H9 (cell line): Measurements from ENCODE around the gene UTF1. TPM values are rescaled to one million over a fixed set of nuclear protein-coding genes. Genes with fewer than 3 reads are reported as not detected.

Experiments
- DNase-seq: peaks from one replicate; pipeline ENCODE4 v3.0.0-alpha.2; 2017
- H2AFZ ChIP-seq: one replicate; pipeline ENCODE4 v1.6.1; 2013; ENCODE audit warnings: mild to moderate bottlenecking, low read length, control low read depth, moderate library complexity
- H2AK5ac ChIP-seq: 2 replicates; pipeline ENCODE4 v1.6.1; 2013; ENCODE audit warnings: low read length, control low read depth, mixed read lengths; ENCODE audit not compliant: insufficient read length
- H2BK120ac ChIP-seq: one replicate; pipeline ENCODE4 v1.6.1; 2013; ENCODE audit warnings: low read depth, mild to moderate bottlenecking, low read length, control low read depth, inconsistent platforms; ENCODE audit not compliant: poor library complexity, severe bottlenecking
- H2BK12ac ChIP-seq: 2 replicates; pipeline ENCODE4 v1.6.1; 2013; ENCODE audit warnings: low read length, control low read depth, mixed read lengths, low read depth; ENCODE audit not compliant: insufficient read length
- H2BK15ac ChIP-seq: 2 replicates; pipeline ENCODE4 v1.6.1; 2013; ENCODE audit warnings: low read depth, low read length, control low read depth
- H2BK20ac ChIP-seq: one replicate; pipeline ENCODE4 v1.6.1; 2013; ENCODE audit warnings: low read depth, mild to moderate bottlenecking, low read length, control low read depth, inconsistent platforms; ENCODE audit not compliant: poor library complexity, severe bottlenecking
- H2BK5ac ChIP-seq: 2 replicates; pipeline ENCODE4 v1.6.1; 2013; ENCODE audit warnings: low read length, control low read depth, mixed read lengths; ENCODE audit not compliant: insufficient read length
- H3K14ac ChIP-seq: 2 replicates; pipeline ENCODE4 v1.6.1; 2013; ENCODE audit warnings: low read length, control low read depth; ENCODE audit not compliant: insufficient read depth
- H3K18ac ChIP-seq: 2 replicates; pipeline ENCODE4 v1.6.1; 2013; ENCODE audit warnings: low read depth, mild to moderate bottlenecking, mixed read lengths, low read length, control low read depth; ENCODE audit not compliant: insufficient read length
- H3K23ac ChIP-seq: 2 replicates; pipeline ENCODE4 v1.6.1; 2013; ENCODE audit warnings: low read length, control low read depth, mixed read lengths, low read depth; ENCODE audit not compliant: insufficient read length
- H3K23me2 ChIP-seq: 2 replicates; pipeline ENCODE4 v1.6.1; 2013; ENCODE audit warnings: low read depth, mild to moderate bottlenecking, mixed read lengths, low read length, control low read depth; ENCODE audit not compliant: insufficient read length, poor library complexity, severe bottlenecking
- H3K27ac ChIP-seq: 2 replicates; pipeline ENCODE4 v1.5.1; 2013; ENCODE audit warnings: low read length, control low read depth, mixed read lengths, low read depth; ENCODE audit not compliant: insufficient read length
- H3K27me3 ChIP-seq: 2 replicates; pipeline ENCODE4 v1.6.1; 2013; ENCODE audit warnings: low read length, control low read depth, inconsistent platforms; ENCODE audit not compliant: insufficient read depth
- H3K4ac ChIP-seq: 2 replicates; pipeline ENCODE4 v1.6.1; 2013; ENCODE audit warnings: low read depth, mild to moderate bottlenecking, control low read depth, inconsistent platforms, low read length, moderate library complexity
- H3K4me1 ChIP-seq: 2 replicates; pipeline ENCODE4 v1.6.1; 2013; ENCODE audit warnings: low read length, control low read depth, inconsistent platforms; ENCODE audit not compliant: insufficient read depth
- H3K4me2 ChIP-seq: 2 replicates; pipeline ENCODE4 v1.6.1; 2013; ENCODE audit warnings: low read length, control low read depth, mixed read lengths; ENCODE audit not compliant: insufficient read length, insufficient read depth
- H3K56ac ChIP-seq: 2 replicates; pipeline ENCODE4 v1.6.1; 2013; ENCODE audit warnings: low read depth, mild to moderate bottlenecking, mixed read lengths, low read length, control low read depth; ENCODE audit not compliant: insufficient read length
- H3K79me1 ChIP-seq: 2 replicates; pipeline ENCODE4 v1.6.1; 2013; ENCODE audit warnings: low read depth, mild to moderate bottlenecking, moderate library complexity, low read length, control low read depth, inconsistent platforms; ENCODE audit not compliant: insufficient read depth, poor library complexity, severe bottlenecking
- H3K79me2 ChIP-seq: 2 replicates; pipeline ENCODE4 v1.6.1; 2013; ENCODE audit warnings: low read length, control low read depth, inconsistent platforms; ENCODE audit not compliant: insufficient read depth
- H3K9ac ChIP-seq: 2 replicates; pipeline ENCODE4 v1.6.1; 2013; ENCODE audit warnings: low read length, control low read depth, mixed read lengths; ENCODE audit not compliant: insufficient read length; ENCODE audit errors: extremely low read depth
- H3K9me3 ChIP-seq: one replicate; pipeline ENCODE4 v1.6.1; 2013; ENCODE audit warnings: low read depth, low read length, inconsistent platforms; ENCODE audit not compliant: control insufficient read depth
- H3T11ph ChIP-seq: one replicate; pipeline ENCODE4 v1.6.1; 2013; ENCODE audit warnings: mild to moderate bottlenecking, low read length, control low read depth, inconsistent platforms
- H4K20me1 ChIP-seq: one replicate; pipeline ENCODE4 v1.6.1; 2013; ENCODE audit not compliant: control insufficient read depth, insufficient read length, insufficient read depth
- H4K5ac ChIP-seq: 2 replicates; pipeline ENCODE4 v1.6.1; 2013; ENCODE audit warnings: low read depth, mild to moderate bottlenecking, mixed read lengths, low read length, control low read depth; ENCODE audit not compliant: insufficient read length
- H4K8ac ChIP-seq: replicated peaks from 2 replicates; pipeline ENCODE4 v1.6.1; 2013; ENCODE audit warnings: low read length, control low read depth, mixed read lengths, low read depth; ENCODE audit not compliant: insufficient read length
- H4K91ac ChIP-seq: 2 replicates; pipeline ENCODE4 v1.6.1; 2013; ENCODE audit warnings: low read depth, mild to moderate bottlenecking, moderate library complexity, mixed read lengths, low read length, control low read depth; ENCODE audit not compliant: insufficient read length
- H3K27ac Mint-ChIP-seq, 3 experiments: 2 replicates in 2 of 3; 3 replicates in 1 of 3; pipeline ENCODE4 v1.8.0; 2020 to 2021; ENCODE audit warnings: mixed read lengths in 3 of 3, mild to moderate bottlenecking in 1 of 3, moderate library complexity in 1 of 3
- H3K27me3 Mint-ChIP-seq: 2 replicates; pipeline ENCODE4 v1.8.0; 2021; ENCODE audit warnings: low read depth, mild to moderate bottlenecking, moderate library complexity, mixed read lengths
- H3K36me3 Mint-ChIP-seq, 3 experiments: 2 replicates in 2 of 3; 3 replicates in 1 of 3; pipeline ENCODE4 v1.8.0; 2020 to 2021; ENCODE audit warnings: low read depth in 3 of 3, mixed read lengths in 3 of 3; ENCODE audit not compliant: insufficient read depth in 1 of 3
- H3K4me1 Mint-ChIP-seq, 2 experiments: 2 replicates each; pipeline ENCODE4 v1.8.0; 2020; ENCODE audit warnings: mixed read lengths in 2 of 2
- H3K4me3 Mint-ChIP-seq, 2 experiments: 2 replicates in 1 of 2; 3 replicates in 1 of 2; pipeline ENCODE4 v1.8.0; 2020 to 2021; ENCODE audit warnings: mild to moderate bottlenecking in 2 of 2, mixed read lengths in 2 of 2, moderate library complexity in 1 of 2
- H3K9me3 Mint-ChIP-seq, 2 experiments: 2 replicates in 1 of 2; 3 replicates in 1 of 2; pipeline ENCODE4 v1.8.0; 2020; ENCODE audit warnings: mild to moderate bottlenecking in 2 of 2, mixed read lengths in 2 of 2, moderate library complexity in 1 of 2
- CTCF ChIP-seq: fragments of 200-600 bp; sonication (generic); conservative IDR thresholded peaks from 3 replicates; pipeline ENCODE4 v1.8.0; 2021; ENCODE audit warnings: antibody characterized with exemption, mild to moderate bottlenecking
- WGBS: extraction: QIAGEN DNeasy Blood & Tissue Kit; methylation state at CpG from one replicate; pipeline ENCODE4 v1.1.7; 2013; ENCODE audit warnings: missing lambda C conversion rate, low lambda C conversion rate, mixed read lengths; ENCODE audit not compliant: insufficient read length; ENCODE audit errors: extremely low coverage; 5-methylcytosine and 5-hydroxymethylcytosine counted together
- total RNA-seq: library from RNA; stranded (reverse); gene quantifications from 2 replicates; pipeline ENCODE4 v1.2.1, GENCODE V29; 2021

Gene UTF1
- total RNA-seq, 1 experiment from 2014 or later = 31.5 TPM

- no peak overlapping the region for H3K4ac ChIP-seq
- no peak overlapping the region for H4K8ac ChIP-seq
- H3K18ac ChIP-seq = no peak overlapping the region
- H3K4me1 ChIP-seq = no peaks in the 10 kb centered on the region
- H4K91ac ChIP-seq = no peak overlapping the region
- no peak for TF ChIP-seq CTCF
- no peak for DNase-seq
- WGBS = no CpG with 5 or more reads among the region's 27 CpGs
- Mint-ChIP-seq H3K27ac (no peak overlapping the region; a peak in 1 of 7 replicates), H3K9me3 (no peaks in the 10 kb centered on the region), H3K36me3 (peaks cover 0 to 6% (median 4%) of the 10 kb centered on the region in 3 experiments; a peak in 4 of 7 replicates), H3K4me3 (no peak overlapping the region), H3K4me1 (no peaks in the 10 kb centered on the region), H3K27me3 (no peaks in the 10 kb centered on the region; the same call in 1 of the 2 replicates)
- no peak overlapping the region for H2AFZ ChIP-seq
- no peak overlapping the region for H3K56ac ChIP-seq
- no peak overlapping the region for H3K4me2 ChIP-seq
- no peak overlapping the region for H2BK15ac ChIP-seq
- no peak overlapping the region for H2BK12ac ChIP-seq
- H3K23ac ChIP-seq = no peak overlapping the region
- no peak overlapping the region for H3T11ph ChIP-seq
- H3K23me2 ChIP-seq = no peaks in the 10 kb centered on the region
- no peaks in the 10 kb centered on the region for H3K27me3 ChIP-seq
- H2BK120ac ChIP-seq = no peak overlapping the region
- no peaks in the 10 kb centered on the region for H3K79me2 ChIP-seq
- no peak overlapping the region for H4K5ac ChIP-seq
- no peak overlapping the region for H3K9ac ChIP-seq
- no peak overlapping the region for H2BK5ac ChIP-seq
- H3K27ac ChIP-seq = no peak overlapping the region
- H2BK20ac ChIP-seq = no peak overlapping the region
- no peaks in the 10 kb centered on the region for H3K79me1 ChIP-seq
- no peaks in the 10 kb centered on the region for H3K9me3 ChIP-seq
- no peak overlapping the region; the same call in 1 of the 2 replicates for H3K14ac ChIP-seq
- H4K20me1 ChIP-seq = no peaks in the 10 kb centered on the region
- H2AK5ac ChIP-seq = no peak overlapping the region
Measured at GRCh38 chr10:133210398-133211140, 19.4 kb upstream of the UTF1 start.
